ENCODE data around the gene ROR2.

The ROR2 gene

GRCh38 chr9:91710158-91710557 is 239.9 kb downstream of the ROR2 start:
- DNase-seq, result no peak

GRCh38 chr9:91705386-91705785 is 244.6 kb downstream of the ROR2 start:
- no peak for DNase-seq

- no peak for DNase-seq
Observed at GRCh38 chr9:91700475-91700874, 249.6 kb downstream of the ROR2 start.

- DNase-seq, result no peak
Observed at GRCh38 chr9:91698266-91698665, 251.8 kb downstream of the ROR2 start.

- no peak for DNase-seq
Observed at GRCh38 chr9:91697201-91697600, 252.8 kb downstream of the ROR2 start.

- DNase-seq, result no peak
Observed at GRCh38 chr9:91694081-91694870, 255.8 kb downstream of the ROR2 start.

- DNase-seq, result no peak
Observed at GRCh38 chr9:91693226-91693625, 256.8 kb downstream of the ROR2 start.

- DNase-seq, result no peak
Observed at GRCh38 chr9:91690540-91691249, 259.3 kb downstream of the ROR2 start.

- no peak for DNase-seq
Observed at GRCh38 chr9:91689006-91689405, 261.0 kb downstream of the ROR2 start.

GRCh38 chr9:91683269-91683668 is 266.8 kb downstream of the ROR2 start:
- no peak for DNase-seq

- no peak for DNase-seq
Observed at GRCh38 chr9:91682806-91683205, 267.2 kb downstream of the ROR2 start.

- peak; percentile 59 for DNase-seq
Observed at GRCh38 chr9:91681461-91682305, 268.3 kb downstream of the ROR2 start.

- no peak for DNase-seq
Observed at GRCh38 chr9:91680998-91681397, 269.0 kb downstream of the ROR2 start.

GRCh38 chr9:91680106-91680505 is 269.9 kb downstream of the ROR2 start:
- DNase-seq, result no peak

GRCh38 chr9:91678807-91679580 is 271.0 kb downstream of the ROR2 start:
- no peak for DNase-seq

- no peak for DNase-seq
Observed at GRCh38 chr9:91677822-91678436, 272.1 kb downstream of the ROR2 start.

GRCh38 chr9:91677331-91677730 is 272.7 kb downstream of the ROR2 start:
- DNase-seq, result no peak

- no peak for DNase-seq
Observed at GRCh38 chr9:91676046-91676445, 274.0 kb downstream of the ROR2 start.

- DNase-seq, result no peak
Observed at GRCh38 chr9:91664663-91665062, 285.4 kb downstream of the ROR2 start.

GRCh38 chr9:91663858-91664257 is 286.2 kb downstream of the ROR2 start:
- DNase-seq, result no peak

GRCh38 chr9:91661451-91661850 is 288.6 kb downstream of the ROR2 start:
- DNase-seq, result no peak

GRCh38 chr9:91660521-91660920 is 289.5 kb downstream of the ROR2 start:
- no peak for DNase-seq
